GM23248 (cell line): ENCODE results near the gene BRWD1. TPM values are rescaled to one million over a fixed set of nuclear protein-coding genes. Genes with fewer than 3 reads are reported as not detected.

Source experiments
- DNase-seq: peaks from one replicate; pipeline ENCODE4 v3.0.0-alpha.2; 2015
- H2AFZ ChIP-seq: fragments of 200-600 bp; sonication (generic); 2 replicates; pipeline ENCODE4 v1.6.1; 2016; ENCODE audit warnings: antibody characterized with exemption
- H3F3A ChIP-seq: fragments of 200-600 bp; sonication (generic); 2 replicates; pipeline ENCODE4 v1.6.1; 2016; ENCODE audit warnings: mild to moderate bottlenecking, antibody characterized with exemption, mixed run types; ENCODE audit not compliant: insufficient read depth
- H3K27ac ChIP-seq: fragments of 200-600 bp; sonication (generic); 2 replicates; pipeline ENCODE4 v1.5.1; 2016; ENCODE audit warnings: mild to moderate bottlenecking
- H3K27me3 ChIP-seq: fragments of 200-600 bp; sonication (generic); replicated peaks from 2 replicates; pipeline ENCODE4 v1.6.1; 2016; ENCODE audit warnings: mild to moderate bottlenecking; ENCODE audit not compliant: insufficient read depth
- H3K36me3 ChIP-seq: fragments of 200-600 bp; sonication (generic); 2 replicates; pipeline ENCODE4 v1.6.1; 2016; ENCODE audit warnings: low read depth, mild to moderate bottlenecking
- H3K4me1 ChIP-seq: fragments of 200-600 bp; sonication (generic); 2 replicates; pipeline ENCODE4 v1.6.1; 2016; ENCODE audit warnings: mild to moderate bottlenecking; ENCODE audit not compliant: insufficient read depth
- H3K4me2 ChIP-seq: fragments of 200-600 bp; sonication (generic); one replicate; pipeline ENCODE4 v1.6.1; 2016; ENCODE audit warnings: mild to moderate bottlenecking; ENCODE audit not compliant: unreplicated experiment
- H3K4me3 ChIP-seq: fragments of 200-600 bp; sonication (generic); 2 replicates; pipeline ENCODE4 v1.5.1; 2016; ENCODE audit warnings: mild to moderate bottlenecking
- H3K79me2 ChIP-seq: fragments of 200-600 bp; sonication (generic); 2 replicates; pipeline ENCODE4 v1.6.1; 2016; ENCODE audit warnings: mild to moderate bottlenecking; ENCODE audit not compliant: insufficient read depth
- H3K9ac ChIP-seq: fragments of 200-600 bp; sonication (generic); 2 replicates; pipeline ENCODE4 v1.6.1; 2016; ENCODE audit warnings: mild to moderate bottlenecking
- H3K9me2 ChIP-seq: fragments of 200-600 bp; sonication (generic); 2 replicates; pipeline ENCODE4 v1.6.1; 2016; ENCODE audit warnings: mixed run types, mild to moderate bottlenecking, moderate library complexity; ENCODE audit not compliant: insufficient read depth
- H3K9me3 ChIP-seq: fragments of 200-600 bp; sonication (generic); one replicate; pipeline ENCODE4 v1.6.1; 2017; ENCODE audit warnings: low read depth
- H4K20me1 ChIP-seq: fragments of 200-600 bp; sonication (generic); 2 replicates; pipeline ENCODE4 v1.6.0; 2016; ENCODE audit not compliant: insufficient read depth
- EZH2 ChIP-seq: fragments of 200-600 bp; sonication (generic); IDR thresholded peaks from 2 replicates; pipeline ENCODE4 v1.6.1; 2018; ENCODE audit warnings: antibody characterized with exemption, mild to moderate bottlenecking; ENCODE audit not compliant: insufficient read depth, poor library complexity, severe bottlenecking
- EZH2phosphoT487 ChIP-seq: fragments of 200-600 bp; sonication (generic); IDR thresholded peaks from 2 replicates; pipeline ENCODE4 v1.6.1; 2018; ENCODE audit warnings: antibody characterized with exemption, moderate library complexity, mild to moderate bottlenecking, low read depth; ENCODE audit not compliant: insufficient read depth
- WGBS, 2 experiments: methylation state at CpG; one replicate each; pipeline ENCODE4 v1.1.6; 2015 to 2017; ENCODE audit warnings: low lambda C conversion rate in 2 of 2, low coverage in 1 of 2; ENCODE audit errors: missing lambda C conversion rate in 2 of 2; 5-methylcytosine and 5-hydroxymethylcytosine counted together
- in situ Hi-C: fragments of 300-500 bp; cut with MboI; formaldehyde crosslinking; loops from 2 replicates; pipeline ENCODE4 v1.15.0; 2020
- polyA plus RNA-seq: library from polyadenylated mRNA; unstranded; fragments of >200 nt; fragmentation: Nextera tagmentation; extraction: Ambion mirVana; gene quantifications from 2 replicates; pipeline ENCODE4 v1.2.1, GENCODE V29; 2016
- total RNA-seq: library from RNA; depleted of rRNA; stranded (reverse); fragments of >200 nt; shearing (Covaris generic); gene quantifications from 2 replicates; pipeline ENCODE4 v1.2.3, GENCODE V29; 2014

The BRWD1 gene
- total and polyA plus RNA-seq, 2 experiments from 2014 or later = 23.6 to 27.2 TPM

GRCh38 chr21:39281207-39281606 is 32.2 kb downstream of the BRWD1 start:
- Histone ChIP-seq H3K9me3 (no peaks in the 10 kb centered on the region), H2AFZ (no peak overlapping the region), H4K20me1 (no peaks in the 10 kb centered on the region), H3K9ac (no peak overlapping the region), H3K4me3 (no peak overlapping the region), H3K4me1 (no peaks in the 10 kb centered on the region), H3K4me2 (no peak overlapping the region), H3K27ac (no peak overlapping the region), H3K27me3 (no peaks in the 10 kb centered on the region), H3F3A (0 out of 2 replicates have a peak, but pooled peaks cover 6% of the 10 kb centered on the region), H3K79me2 (peaks cover 57% of the 10 kb centered on the region), H3K9me2 (no peaks in the 10 kb centered on the region), H3K36me3 (peaks cover 40% of the 10 kb centered on the region)
- no peak for TF ChIP-seq EZH2
- no peak for TF ChIP-seq EZH2phosphoT487
- WGBS, 2 experiments = 85% methylated on average over 8 of the region's 8 CpGs
- DNase-seq = no peak
- in situ Hi-C loops = no loop called here

DNA sequence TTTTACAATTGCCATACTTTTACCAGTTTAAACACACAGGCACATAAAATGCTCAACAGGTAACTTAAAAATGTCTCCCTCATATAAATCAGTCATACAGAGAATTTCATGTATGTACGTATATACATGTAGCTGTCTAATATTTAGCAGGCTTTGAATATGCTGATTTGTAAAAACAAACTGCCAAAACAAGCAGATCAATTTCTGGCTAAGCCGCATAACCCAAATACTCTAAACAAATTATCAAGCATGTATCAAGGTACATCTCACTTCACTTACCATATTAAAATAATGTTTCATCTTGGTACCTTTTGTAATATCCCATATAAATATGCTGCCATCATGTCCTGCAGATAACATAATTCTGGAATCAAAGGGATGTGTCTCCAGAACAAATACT is 43.8 kb downstream of the BRWD1 start:
- no peaks in the 10 kb centered on the region for H3K4me1 ChIP-seq
- H3K79me2 ChIP-seq = peaks cover 3% of the 10 kb centered on the region; the same call in 1 of the 2 replicates
- no peaks in the 10 kb centered on the region for H3K27me3 ChIP-seq
- no peak for DNase-seq
- no peak overlapping the region for H3K4me3 ChIP-seq
- peaks cover 66% of the 10 kb centered on the region for H3K36me3 ChIP-seq
- no peak overlapping the region for H2AFZ ChIP-seq
- H3K4me2 ChIP-seq = no peak overlapping the region
- no peaks in the 10 kb centered on the region for H3K9me3 ChIP-seq
- H4K20me1 ChIP-seq = no peaks in the 10 kb centered on the region
- in situ Hi-C loops = no loop called here
- H3K9me2 ChIP-seq = no peaks in the 10 kb centered on the region
- WGBS, 2 experiments = 97 to 98% methylated on average over 2 of the region's 2 CpGs
- H3K27ac ChIP-seq = no peak overlapping the region
- H3F3A ChIP-seq = peaks cover 11% of the 10 kb centered on the region; the same call in 1 of the 2 replicates
- no peak for TF ChIP-seq EZH2
- TF ChIP-seq EZH2phosphoT487 = no peak
- H3K9ac ChIP-seq = no peak overlapping the region

GRCh38 chr21:39265603-39266002 is 47.8 kb downstream of the BRWD1 start:
- in situ Hi-C loops = no loop called here
- Histone ChIP-seq H3F3A (peaks cover 25% of the 10 kb centered on the region), H3K9me3 (no peaks in the 10 kb centered on the region), H3K9me2 (no peaks in the 10 kb centered on the region), H3K4me1 (peaks cover 11% of the 10 kb centered on the region), H3K4me2 (no peak overlapping the region), H2AFZ (no peak overlapping the region), H3K9ac (no peak overlapping the region), H3K36me3 (peaks cover 76% of the 10 kb centered on the region), H3K79me2 (peaks cover 27% of the 10 kb centered on the region), H3K27ac (no peak overlapping the region), H4K20me1 (no peaks in the 10 kb centered on the region), H3K4me3 (no peak overlapping the region), H3K27me3 (no peaks in the 10 kb centered on the region)
- no peak for DNase-seq
- no peak for TF ChIP-seq EZH2phosphoT487
- no peak for TF ChIP-seq EZH2
- WGBS, 2 experiments = 45 to 48% methylated on average over 2 of the region's 2 CpGs

DNA sequence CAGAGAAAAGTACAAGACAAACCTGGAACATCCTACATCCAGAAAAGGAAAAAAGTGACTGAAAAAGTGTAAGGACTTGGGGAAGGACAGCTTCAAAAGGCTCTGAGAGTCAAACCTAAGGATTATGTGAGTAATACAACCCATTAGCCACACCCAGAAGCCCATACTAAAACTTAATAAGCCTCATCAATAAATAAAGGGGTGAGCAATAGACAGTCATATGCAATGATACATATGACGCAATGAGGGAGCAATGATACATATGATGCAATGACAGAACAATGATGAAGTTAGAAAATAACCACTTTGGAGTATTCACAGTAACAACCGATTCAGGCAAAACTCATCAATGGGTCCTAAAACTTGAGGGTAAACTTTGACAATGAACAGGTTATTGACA is 50.1 kb downstream of the BRWD1 start:
- WGBS, 2 experiments = 87 to 94% methylated on average over 2 of the region's 2 CpGs
- peaks cover 11% of the 10 kb centered on the region for H3K4me1 ChIP-seq
- no peak overlapping the region for H2AFZ ChIP-seq
- peaks cover 25% of the 10 kb centered on the region for H3F3A ChIP-seq
- in situ Hi-C loops = no loop called here
- peak overlapping the region; percentile 68 for H3K27ac ChIP-seq
- peak; percentile 65 for DNase-seq
- no peaks in the 10 kb centered on the region for H3K9me2 ChIP-seq
- H3K79me2 ChIP-seq = peaks cover 49% of the 10 kb centered on the region
- H3K27me3 ChIP-seq = no peaks in the 10 kb centered on the region
- peak overlapping the region; percentile 20; the same call in 1 of the 2 replicates for H3K9ac ChIP-seq
- no peak overlapping the region for H3K4me3 ChIP-seq
- no peaks in the 10 kb centered on the region for H4K20me1 ChIP-seq
- TF ChIP-seq EZH2 (no peak), EZH2phosphoT487 (no peak)
- no peaks in the 10 kb centered on the region for H3K9me3 ChIP-seq
- H3K4me2 ChIP-seq = no peak overlapping the region
- H3K36me3 ChIP-seq = peaks cover 63% of the 10 kb centered on the region

DNA sequence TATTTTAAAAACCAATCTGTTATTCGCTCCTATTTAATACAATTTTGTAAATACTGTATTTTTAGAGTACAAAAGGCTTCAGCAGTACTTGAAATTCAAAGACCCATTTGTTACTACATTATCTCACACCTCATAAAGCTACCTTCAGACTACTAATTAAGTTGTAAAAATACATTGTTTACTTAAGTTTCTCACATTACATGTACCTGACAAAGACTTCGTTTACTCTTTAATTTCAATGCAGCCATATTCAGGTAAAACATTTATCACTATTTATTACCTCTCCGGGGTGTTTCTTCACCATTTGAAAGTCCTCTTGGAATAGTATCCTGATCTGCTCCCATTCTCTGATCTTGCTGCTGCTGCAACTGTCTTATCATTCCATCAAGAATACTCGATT is 55.2 kb downstream of the BRWD1 start:
- 80 to 83% methylated on average over 4 of the region's 4 CpGs for WGBS, 2 experiments
- H3F3A ChIP-seq = peaks cover 11% of the 10 kb centered on the region; the same call in 1 of the 2 replicates
- DNase-seq = no peak
- no peak overlapping the region for H3K4me2 ChIP-seq
- H3K9ac ChIP-seq = no peak overlapping the region
- H4K20me1 ChIP-seq = no peaks in the 10 kb centered on the region
- no peaks in the 10 kb centered on the region for H3K9me3 ChIP-seq
- no peak overlapping the region for H3K27ac ChIP-seq
- in situ Hi-C loops = no loop called here
- H3K27me3 ChIP-seq = no peaks in the 10 kb centered on the region
- no peak overlapping the region for H3K4me3 ChIP-seq
- no peak for TF ChIP-seq EZH2phosphoT487
- no peak for TF ChIP-seq EZH2
- no peak overlapping the region for H2AFZ ChIP-seq
- peaks cover 54% of the 10 kb centered on the region for H3K79me2 ChIP-seq
- peaks cover 57% of the 10 kb centered on the region for H3K36me3 ChIP-seq
- H3K9me2 ChIP-seq = no peaks in the 10 kb centered on the region
- peaks cover 6% of the 10 kb centered on the region for H3K4me1 ChIP-seq
